Stimulated activated CD4-positive, alpha-beta T cell treated with anti-CD3 and anti-CD28 coated beads, Interleukin-1b, Interleukin-23, amount 100 ng/mL, for 48 hours (primary cell): ENCODE measurements around the gene IFIH1.

Source experiments
- DNase-seq: peaks from one replicate; pipeline ENCODE4 v3.0.0-alpha.2; 2020

The IFIH1 gene

DNA sequence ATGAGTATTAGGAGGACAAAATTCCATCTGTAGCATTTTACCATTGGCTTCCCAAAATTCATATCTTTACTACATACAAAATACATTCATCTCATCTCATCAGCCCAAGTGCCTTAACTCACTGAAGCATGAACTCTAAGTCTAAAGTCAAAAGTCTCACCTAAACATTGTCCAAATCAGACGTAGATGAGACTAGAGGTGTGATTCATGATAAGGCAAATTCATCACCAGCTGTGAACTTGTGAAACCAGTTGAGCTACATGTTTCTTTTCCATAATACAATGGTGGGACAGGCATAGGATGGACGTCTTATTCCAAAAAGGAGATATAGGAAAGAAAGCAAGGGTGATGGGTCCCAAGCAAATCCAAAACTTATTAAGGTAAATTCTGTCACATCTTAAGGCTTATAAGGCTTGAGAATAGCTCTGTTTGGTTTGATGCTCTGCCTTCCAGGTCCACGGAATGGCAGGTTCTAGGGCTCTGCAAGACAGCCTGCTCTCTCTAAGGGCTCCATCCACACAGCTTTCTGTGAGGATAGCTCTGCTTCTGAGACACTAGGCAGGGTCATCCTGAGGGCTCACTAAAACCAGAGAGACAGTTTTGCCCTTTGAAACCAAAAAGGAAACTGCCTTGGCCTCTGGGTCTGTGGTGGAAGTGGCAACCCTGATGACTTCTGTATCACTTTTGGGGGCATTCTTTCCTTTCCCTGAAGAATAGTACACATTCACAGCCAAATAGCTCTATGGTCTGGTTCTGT lies 9.6 kb downstream of the IFIH1 start:
- DNase-seq, result no peak

DNA sequence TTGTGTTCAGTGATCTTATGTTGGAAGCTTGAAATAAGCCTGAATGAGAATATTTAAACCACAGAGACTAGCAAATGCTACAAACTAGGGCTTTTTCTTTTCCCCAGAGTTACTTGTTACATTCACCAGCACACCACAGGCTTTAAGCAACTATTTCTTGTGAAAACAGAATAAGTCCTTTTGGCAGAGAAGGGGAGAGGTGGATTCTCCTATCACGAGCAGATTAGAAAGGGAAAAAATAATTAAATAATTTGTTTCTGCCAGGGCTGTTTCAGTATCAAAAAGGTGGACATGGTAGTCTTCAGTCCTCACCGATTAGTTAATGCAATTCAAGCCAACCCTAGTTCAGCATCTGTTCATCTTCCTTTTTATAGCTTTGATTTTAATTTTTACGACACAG lies 12.6 kb downstream of the IFIH1 start:
- DNase-seq, result no peak

DNA sequence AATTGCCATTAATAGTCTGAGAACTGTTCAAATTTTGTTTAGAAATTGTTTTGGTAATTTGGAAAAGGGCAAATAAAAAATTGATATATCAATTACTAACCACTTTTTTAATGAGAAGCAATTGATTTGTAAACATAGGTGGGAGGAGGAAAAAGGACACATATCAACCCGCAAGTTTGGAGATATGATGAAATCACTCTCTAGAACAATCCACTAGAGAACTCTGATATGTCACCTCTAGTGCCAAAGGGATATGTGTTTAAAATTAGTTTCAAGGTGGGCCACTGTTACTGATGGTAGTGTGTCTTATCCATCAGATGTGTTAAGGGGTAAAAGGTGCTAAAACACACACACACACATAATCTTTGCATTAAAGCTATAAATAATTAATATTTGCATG lies 16.6 kb downstream of the IFIH1 start:
- no peak for DNase-seq

DNA sequence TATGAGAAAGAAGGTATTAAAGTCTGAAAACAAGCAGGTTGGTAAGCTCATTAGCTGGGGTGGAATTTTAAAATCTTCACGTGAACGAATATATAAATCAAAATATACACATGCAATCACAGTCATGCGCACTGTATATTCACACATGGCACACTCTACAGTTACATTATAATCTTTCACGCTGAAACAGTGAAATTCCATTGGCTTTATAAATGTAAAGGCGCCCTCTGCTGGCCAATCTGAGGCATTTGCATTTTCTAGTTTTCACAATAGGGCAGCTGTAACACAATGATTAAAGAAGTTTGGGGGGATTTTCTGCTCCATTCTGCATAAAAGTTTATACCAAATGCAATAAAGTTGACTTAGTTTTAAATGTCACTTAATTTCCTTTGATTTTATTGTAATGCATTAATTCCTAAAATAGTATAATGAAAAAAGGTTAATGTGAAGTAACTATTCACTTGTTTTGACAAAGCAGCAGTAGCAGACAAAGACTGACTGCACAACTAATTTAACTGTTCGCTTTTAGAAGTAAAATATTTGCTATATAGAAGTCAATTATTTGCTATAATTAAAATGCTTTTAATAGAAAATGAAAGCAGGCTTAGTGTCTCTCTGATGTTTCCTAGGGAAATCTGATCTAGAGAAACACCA lies 17.2 kb downstream of the IFIH1 start:
- peak; percentile 35 for DNase-seq

DNA sequence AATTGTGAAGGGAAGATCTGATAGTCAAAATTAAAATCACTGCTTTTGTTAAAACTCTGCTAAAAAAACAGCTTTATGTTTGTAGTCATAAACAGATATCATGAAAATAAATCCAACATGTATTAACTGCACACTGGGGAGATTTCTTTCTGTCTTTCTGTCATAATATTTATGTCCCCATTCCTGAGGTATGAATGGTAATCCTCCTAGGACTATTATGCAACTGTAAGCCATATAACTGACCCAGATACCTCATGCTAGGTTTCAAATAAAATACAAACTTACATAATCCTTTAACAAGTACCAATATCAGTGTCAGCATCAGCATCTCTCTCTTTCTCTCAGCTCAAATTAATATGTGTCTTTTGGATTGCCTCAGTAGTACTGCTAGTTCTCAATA lies 18.2 kb downstream of the IFIH1 start:
- DNase-seq, result no peak

DNA sequence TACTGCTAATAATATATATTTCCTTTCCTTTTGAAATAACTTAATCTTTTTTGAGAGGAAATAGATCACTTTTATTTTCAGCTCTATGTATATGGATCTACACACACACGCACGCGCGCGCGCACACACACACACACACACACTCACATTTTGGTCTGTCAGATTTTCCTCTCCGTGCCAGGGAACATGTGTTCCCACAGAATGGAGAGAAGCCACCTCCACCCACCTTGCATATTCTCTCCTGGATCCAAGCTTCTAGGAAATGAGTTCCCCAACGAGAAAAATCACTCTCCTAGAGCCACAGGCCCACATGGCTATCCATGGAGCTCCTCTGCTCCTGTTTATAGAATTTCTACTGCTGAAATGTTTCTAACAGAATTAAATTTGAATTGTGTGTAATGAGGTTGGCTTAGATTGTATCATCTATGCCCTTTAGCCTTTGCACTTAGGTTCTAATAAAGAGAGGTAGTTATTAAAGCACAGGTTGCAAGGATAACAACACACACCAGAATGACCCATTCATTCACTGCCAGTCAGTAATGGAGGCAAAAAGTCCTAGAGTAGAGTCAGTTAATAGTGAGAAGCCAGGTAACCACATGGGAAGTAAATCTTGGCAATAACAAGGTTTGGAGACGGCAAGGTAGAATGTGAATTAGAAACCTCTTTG lies 19.7 kb downstream of the IFIH1 start:
- no peak for DNase-seq

DNA sequence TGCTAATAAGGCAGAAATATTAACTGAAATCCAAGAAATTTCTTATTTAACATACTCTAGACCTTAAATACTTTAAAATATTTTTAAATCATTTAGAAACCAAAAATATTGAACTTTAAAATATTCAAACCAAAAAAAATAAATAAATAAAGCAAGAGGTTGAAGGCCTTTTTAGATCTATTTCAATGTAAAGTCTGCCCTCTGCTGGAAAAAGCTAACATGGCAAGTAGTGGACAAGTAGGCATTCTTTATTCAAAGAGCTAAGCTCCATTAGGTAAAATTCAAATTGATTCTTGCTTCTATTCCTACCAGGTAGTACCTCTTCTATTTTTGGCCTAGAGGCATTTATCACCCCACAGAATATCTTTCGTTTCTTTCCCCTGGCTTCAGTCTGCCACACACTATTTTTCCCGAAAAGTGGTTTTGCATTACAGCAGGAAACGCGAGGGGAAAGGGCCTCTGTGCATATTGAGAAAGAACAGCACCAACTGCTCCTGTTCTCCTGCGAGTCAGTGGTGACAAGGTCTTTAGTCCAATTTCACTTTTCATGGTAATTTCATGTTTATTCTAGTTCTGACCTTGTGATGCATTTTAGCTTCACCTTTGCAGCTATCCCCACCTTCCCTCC lies 20.4 kb downstream of the IFIH1 start:
- peak; percentile 29 for DNase-seq

DNA sequence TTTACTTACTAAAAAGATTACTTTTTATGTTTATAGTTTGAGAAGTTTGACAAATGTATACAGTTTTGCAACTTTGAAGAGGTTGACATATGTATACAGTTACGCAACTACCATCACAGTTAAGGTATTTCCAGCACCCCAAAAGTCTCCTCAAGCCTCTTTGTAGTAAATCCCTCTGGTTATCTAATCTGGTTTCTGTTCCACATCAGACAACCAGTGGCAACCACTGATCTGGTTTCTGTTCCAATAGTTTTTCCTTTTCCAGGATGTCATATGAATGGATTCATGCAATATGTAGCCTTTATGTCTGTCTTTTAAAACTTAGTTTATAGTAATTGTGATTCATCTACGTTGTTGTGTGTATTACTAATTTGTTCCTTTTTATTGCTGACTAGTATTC lies 23.5 kb downstream of the IFIH1 start:
- no peak for DNase-seq

DNA sequence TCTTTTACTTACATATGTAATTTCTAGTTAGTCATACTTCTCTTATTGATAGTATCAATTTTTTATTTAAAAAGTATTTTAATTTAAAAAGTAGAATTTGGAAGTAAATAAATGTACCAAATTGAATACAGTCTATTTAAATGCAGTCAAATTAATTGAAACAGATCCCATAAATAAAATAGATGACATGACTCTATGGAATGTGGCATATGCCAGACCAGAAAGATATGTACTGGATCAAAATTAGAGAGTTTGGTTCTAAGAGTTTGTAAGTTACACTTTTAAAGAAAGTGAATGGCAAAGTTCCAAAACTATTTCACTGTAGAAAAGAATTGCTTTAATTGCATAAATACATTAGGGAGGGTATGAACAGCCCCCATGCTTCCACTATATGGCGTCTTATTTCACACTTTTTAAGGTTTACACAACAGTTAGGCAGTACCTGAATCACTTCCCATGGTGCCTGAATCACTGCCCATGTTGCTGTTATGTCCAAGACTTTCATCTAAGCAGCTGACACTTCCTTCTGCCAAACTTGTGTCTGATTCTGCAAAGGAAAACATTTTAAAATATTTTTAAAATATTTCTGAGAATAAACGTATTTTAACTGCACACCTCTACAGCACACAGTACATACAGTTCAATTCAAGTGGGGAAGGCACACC lies 25.2 kb downstream of the IFIH1 start:
- DNase-seq, result no peak

DNA sequence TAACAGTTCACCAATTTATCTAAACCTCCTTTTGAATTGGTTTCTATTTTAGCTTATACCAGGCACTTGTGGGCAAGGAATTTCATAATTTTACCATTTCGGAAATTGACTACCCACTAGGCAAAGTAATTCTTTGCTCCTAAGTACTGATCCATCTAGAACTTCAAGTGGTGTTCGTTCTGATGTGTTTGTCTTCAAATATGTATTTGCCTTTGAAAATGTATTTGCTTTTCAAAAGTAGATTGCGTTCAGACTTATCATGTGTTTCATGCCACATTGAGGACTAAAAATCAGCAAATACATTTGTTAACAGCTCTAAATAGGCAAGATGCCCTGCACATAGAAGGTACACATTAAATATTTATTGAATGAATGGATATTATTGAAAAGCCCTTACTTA lies 26.7 kb downstream of the IFIH1 start:
- no peak for DNase-seq

DNA sequence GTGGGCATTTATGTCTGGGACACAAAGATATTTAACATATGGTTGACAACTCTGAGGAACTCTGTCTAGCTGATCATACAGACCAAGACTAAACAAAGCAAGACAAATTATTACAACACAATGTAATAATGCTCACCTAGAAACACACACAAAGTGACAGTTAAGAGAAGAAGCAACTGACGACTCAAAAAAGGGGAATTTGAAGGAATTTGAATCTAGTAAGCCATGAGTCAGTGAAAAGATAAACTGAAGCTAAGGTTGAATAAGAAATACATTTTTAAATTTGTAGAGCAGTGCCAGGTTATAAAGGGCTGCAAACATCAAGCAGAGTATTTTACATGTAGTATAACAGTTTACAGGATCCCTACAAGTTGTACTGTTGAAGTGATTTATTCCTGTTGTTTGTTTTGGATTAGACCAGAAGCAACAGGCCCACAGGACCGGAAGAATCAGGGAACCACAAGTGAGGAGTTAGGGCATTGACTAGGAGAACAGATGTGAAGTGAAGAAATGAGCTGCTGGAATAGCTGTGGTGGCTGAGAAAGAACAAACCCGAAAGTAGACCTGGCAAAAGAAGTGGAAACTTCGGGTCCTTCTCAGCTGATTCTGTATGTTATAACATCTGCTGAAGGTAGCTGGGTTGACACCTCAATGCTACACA lies 35.6 kb downstream of the IFIH1 start:
- no peak for DNase-seq

DNA sequence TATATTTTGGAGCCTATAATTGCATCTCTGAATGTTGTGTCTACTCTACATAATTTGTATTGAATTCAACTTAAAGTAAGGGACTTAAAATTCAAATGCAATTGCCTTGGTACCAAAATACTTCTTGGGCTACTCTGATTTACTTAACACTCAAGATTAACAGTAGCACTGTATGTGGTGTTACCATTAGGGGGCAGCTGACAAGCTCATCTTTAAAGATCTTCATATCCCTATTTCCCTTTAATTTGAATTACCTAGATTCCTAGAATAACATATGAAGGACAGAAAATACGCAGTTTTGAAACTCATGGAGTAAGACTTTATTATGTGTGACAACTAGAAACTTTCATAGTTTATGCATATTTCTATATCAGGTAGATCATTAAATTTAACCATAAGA lies 37.8 kb downstream of the IFIH1 start:
- DNase-seq, result no peak

DNA sequence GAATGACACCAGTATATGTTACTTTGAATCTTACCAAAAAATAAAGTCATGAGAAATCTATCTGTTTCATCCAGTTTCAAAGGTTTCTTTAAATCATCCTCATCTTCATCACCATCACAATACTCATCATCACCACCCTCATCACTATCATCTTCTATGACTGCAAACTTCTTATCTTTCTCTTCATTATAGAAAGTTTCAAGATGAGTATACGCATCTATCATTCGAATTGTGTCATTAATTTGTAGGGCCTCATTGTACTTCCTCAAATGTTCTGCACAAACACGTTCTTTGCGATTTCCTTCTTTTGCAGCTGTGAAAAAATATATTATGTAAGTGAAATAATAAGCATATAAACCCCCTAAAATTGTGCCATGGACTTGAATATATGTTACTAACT lies 41.1 kb downstream of the IFIH1 start:
- no peak for DNase-seq

DNA sequence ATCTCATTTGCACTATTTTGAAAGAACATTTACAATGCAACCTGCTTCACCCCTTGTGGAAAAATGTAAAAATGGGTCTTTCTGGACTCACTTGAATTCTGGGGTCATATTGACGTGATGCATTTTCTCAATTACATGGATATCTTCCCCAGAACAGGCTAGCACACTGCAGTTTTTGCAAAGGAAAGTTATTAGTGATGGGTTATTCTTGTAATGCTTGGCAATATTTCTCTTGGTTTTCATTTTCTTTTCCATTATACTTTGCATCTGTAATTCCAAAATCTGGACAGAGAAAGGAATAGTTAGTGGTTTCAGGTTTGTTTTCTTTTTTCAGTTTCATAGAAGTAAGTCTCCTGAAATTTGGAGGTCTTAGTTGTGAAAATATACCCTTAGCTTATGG lies 50.5 kb downstream of the IFIH1 start:
- DNase-seq, result no peak

DNA sequence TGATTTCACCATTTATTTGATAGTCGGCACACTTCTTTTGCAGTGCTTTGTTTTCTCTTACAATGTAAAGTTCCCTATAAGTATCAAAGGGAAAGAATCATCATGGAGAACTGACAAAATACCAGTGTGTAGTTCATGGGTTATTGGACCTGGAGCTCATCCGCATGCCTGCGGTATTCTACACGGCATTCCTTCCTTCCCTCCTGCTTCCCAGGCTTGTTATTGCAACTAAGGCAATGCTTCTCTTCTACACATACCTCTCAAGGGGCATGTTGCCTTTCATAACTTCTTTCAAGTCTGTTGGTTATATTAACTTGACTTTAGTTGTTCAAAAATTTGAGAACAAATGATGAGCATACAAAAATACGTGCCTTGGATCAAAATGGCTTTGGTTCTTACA lies 51.0 kb downstream of the IFIH1 start:
- no peak for DNase-seq

DNA sequence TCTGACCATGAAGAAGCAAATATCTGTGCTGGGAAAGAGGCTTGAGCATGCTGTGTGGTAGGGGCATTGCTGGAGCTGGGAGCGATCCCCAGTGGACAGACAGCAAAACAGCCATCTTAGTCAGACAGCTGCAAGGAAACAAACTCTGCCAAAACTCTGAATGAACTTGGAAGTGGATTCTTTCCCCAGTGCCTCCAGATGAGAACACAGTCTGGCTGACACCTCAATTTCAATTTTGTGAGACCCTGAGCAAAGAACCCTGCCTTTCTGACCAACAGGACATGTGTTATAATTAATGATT lies 52.1 kb downstream of the IFIH1 start:
- no peak for DNase-seq

DNA sequence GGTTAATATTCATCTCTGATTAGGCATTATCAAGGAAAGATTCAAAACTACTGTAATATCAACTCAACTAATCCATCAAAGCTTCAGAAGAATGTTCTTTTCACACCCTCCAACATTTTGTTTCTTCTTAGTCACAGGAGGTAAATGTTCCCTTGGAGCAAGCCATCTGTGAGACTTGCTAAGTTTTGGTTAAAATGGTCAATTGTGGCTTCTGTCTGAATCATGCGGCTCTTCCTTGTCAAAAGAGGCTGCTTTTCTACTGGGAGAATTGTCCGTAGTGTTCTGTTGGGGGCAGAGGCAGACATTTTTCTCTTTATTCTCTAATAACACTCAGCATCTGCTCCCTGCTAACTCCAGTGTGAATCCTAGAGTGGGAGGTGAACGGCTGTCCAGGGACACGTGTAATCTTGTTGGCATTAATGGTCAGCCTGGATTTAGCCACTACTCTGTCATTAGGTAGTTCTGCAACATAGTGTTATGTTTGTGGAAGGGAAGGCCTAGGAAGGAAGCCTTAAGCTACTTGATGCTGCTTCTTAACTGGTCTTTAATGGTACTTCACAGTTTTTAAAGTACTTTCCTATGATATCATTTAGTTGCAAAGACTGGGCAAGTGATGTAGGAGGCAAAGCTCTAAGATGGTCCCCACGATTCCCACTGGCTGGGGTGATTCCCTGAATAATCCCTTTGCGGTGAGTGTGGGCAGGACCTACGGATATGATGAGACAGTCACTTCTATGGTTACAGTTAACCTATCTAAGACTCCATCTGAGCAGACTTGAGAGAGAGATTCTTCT lies 52.6 kb downstream of the IFIH1 start:
- no peak for DNase-seq

DNA sequence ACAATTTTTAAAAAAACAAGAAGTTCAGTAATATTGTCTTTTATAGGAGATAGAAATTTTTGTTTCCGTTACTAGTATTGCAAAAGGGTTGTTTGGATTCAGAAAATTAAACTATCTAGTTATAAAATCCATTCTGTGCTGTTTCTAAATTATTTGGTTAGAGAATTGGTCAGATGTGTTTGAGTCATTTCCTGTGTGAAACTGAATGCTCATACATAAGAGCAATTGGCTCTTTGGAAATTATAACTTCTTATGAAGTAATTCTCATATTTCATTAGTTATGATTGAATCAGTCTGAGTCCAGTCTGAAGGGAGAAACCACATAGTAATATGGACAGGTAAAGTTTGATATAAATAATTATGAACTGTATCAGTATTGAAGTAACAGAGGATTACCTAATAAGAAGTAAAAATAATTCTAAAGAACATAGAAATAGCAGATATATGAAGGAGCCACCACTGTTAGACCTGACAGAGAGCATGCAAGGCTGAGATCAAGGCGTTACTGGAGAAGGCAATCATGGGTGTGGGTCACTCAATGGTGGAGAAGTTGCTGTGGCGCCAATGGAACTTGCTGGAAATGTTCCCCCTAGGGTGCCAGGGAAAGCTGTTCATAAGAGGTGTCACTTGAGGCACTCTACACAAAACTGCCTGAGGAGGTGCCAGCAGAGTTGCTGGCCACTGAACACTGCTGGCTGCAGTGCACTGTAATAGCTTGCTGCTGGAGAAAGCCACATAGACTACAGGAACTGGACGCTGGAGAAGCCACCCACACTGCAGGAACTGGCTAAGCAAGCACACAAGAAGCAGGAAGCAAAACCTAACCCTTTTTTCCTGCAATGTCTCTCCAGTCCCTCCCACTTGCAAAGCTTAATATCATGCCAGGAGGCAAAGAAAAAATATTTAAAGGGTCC lies 57.2 kb downstream of the IFIH1 start:
- DNase-seq, result no peak

DNA sequence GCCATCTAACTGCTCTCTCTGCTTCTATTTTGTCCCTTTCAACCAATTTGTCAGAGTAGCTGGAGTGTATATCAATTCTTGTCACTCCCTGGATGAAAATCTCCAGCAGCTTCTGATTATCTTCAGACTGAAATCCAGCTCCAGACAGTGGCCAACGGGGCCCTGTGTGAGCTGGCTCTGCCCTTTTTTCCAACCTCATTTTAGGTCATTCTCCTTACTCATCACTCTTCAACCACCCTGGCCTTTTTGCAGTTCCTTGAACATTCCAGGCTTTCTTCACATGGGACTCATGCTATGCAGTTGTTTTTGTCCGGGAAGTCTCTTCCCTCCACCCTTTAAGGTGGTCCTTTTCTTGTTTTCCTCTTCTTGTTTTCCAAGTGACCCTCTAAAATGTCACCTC lies 59.8 kb downstream of the IFIH1 start:
- no peak for DNase-seq

DNA sequence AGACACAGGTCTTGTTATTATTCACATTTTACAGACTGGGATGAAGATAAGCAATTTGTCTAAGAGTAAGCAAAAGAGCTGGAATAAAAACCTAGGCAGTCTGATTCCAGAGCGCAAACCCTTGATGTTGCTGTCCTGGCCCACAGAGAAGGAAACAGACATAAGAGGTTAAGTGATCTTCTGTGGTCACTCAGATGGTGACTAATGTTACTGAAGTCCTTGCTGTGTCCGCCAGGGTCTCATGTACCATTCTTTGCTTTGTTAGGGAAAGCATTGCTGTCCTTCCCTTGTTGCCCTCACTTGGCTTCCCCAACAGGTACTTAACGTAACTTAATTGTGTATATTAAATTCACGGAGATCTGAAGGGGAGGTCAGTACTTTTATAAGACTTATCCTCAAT lies 60.3 kb downstream of the IFIH1 start:
- DNase-seq, result no peak

DNA sequence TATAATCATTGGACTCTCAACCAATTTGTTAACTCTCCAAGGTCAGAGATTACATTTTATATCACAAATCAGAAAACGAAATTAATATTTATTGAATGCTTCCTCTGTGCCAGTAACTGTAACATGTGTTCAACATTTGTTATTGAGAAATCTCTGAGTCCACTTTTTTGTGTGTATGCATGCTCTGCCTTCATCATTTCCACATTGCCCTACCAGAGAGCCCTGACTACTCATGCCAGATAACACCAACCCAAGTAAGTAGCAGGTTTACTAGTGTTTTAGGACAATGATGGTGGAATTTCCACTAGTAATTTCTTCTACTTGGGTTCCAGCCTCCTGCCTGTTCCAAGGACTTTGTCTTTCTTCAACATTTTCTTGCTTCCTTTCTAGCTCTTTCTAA lies 61.1 kb downstream of the IFIH1 start:
- no peak for DNase-seq
